Psoas muscle (tissue), 8 donors: ENCODE measurements around the gene TMEM255B. TPM values are rescaled to one million over a fixed set of nuclear protein-coding genes. Genes with fewer than 3 reads are reported as not detected.

Source experiments
- ATAC-seq, 4 donors: fragments of 200-7000 bp; cut with Tn5 transposase; one replicate each; pipeline ENCODE4 v1.9.1; 2020; ENCODE audit warnings: moderate library complexity in 3 of 4, mild to moderate bottlenecking in 2 of 4
- DNase-seq, 2 donors: peaks; one replicate each; pipeline ENCODE4 v3.0.0-alpha.2; 2020
- H3K27ac ChIP-seq: fragments of 200-600 bp; one replicate; pipeline ENCODE4 v1.8.0; 2022
- H3K27me3 ChIP-seq, 3 donors: fragments of 200-600 bp in 1 of 3; one replicate each; pipeline versions ENCODE4 v1.6.1 to v1.8.0; 2013 to 2022; ENCODE audit warnings: low read length in 2 of 3, mild to moderate bottlenecking in 2 of 3, moderate library complexity in 1 of 3; ENCODE audit not compliant: insufficient read depth in 3 of 3
- H3K36me3 ChIP-seq, 2 donors: fragments of 200-600 bp in 1 of 2; one replicate each; pipeline versions ENCODE4 v1.6.1 to v1.8.0; 2013 to 2022; ENCODE audit warnings: low read depth in 1 of 2, mild to moderate bottlenecking in 1 of 2, moderate library complexity in 1 of 2; ENCODE audit not compliant: insufficient read depth in 1 of 2
- H3K4me1 ChIP-seq: fragments of 200-600 bp; one replicate; pipeline ENCODE4 v1.8.0; 2022
- H3K4me3 ChIP-seq: fragments of 200-600 bp; one replicate; pipeline ENCODE4 v1.8.0; 2022; ENCODE audit warnings: mild to moderate bottlenecking
- H3K9me3 ChIP-seq: fragments of 200-600 bp; one replicate; pipeline ENCODE4 v1.8.0; 2022
- WGBS, 3 donors: extraction: QIAGEN DNeasy Blood & Tissue Kit; methylation state at CpG; one replicate each; pipeline versions ENCODE4 v1.1.6 to v1.1.7; 2013; 5-methylcytosine and 5-hydroxymethylcytosine counted together
- intact Hi-C, 2 donors: fragments of 100-400 bp; cut with DNase I; formaldehyde crosslinking; loops; one replicate each; pipeline versions ENCODE4 v1.11.0 to v1.14.2; 2022
- polyA plus RNA-seq, 3 donors: library from polyadenylated mRNA; stranded (reverse); fragments of 200-250 nt; gene quantifications; one replicate each; pipeline ENCODE4 v1.2.3, GENCODE V29; 2013
- total RNA-seq, 4 donors: library from RNA; stranded (reverse); fragmentation: NEBNext Ultra II Directional in 2 of 4; extraction: Animal tissue kit (Norgen Biotek cat#: 25700) in 2 of 4; gene quantifications; one replicate each; pipeline versions ENCODE4 v1.2.1 to v1.2.4, GENCODE V29; 2021 to 2023
- TF ChIP-seq, protein P1 (sequence below): fragments of 200-600 bp; IDR thresholded peaks from one replicate; pipeline ENCODE4 v1.8.0; 2022; ENCODE audit warnings: antibody characterized with exemption
- donor health status: healthy with polysubstance abuse.
- donor health status: DM: no; HTN: no; CAD: no; lungs with moderate emphysema.
- donor health status: Bipolar disorder and iron deficiency.
- donor health status: healthy.
- donor health status: DM: yes; HTN: yes; CAD: no.
- donor health status: DM: no; HTN: no; CAD: no.
- donor health status: DM: no; HTN: no; CAD: no.
- donor health status: DM: yes; HTN: yes; CAD: no.

Gene TMEM255B
- total and polyA plus RNA-seq, 7 donors, result 0.45 to 5.1 (median 2.1) TPM

DNA sequence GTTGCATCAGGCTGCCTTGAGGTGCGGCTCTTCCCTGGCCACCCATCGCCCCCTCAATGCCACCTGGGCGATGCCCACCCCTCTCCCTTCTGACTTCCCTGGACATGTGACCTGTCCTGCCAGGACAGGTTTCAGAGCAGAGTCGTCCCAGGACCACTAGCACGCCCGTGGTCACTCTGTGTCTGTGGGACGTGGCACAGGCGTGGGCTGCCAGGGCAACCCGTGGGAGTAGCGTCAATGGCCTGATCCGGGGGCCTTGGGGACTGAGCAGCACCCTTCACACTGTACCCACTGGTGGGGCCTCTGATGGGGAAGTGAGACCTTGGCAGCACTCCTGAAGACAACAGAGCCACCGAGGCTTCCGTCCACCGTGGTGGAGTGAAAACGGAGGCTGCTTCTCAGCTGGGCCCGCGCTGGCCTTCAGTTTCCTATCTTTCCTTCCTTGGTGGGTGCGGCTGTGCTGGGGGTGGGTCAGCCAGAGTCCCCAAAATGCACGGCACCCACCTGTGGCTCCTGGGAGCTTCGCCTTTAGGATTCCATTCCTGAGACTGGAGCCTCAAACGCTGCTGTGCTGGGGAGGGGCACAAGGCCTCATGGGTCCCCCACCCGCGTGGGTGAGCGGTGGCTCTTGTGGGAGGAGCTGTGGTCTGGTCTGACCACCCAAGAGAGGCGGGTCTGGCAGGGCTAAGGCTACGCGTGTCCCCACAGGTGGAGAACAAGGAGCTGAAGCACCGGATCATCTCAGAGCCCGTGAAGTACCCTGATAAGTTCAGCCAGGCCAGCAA is 26.7 kb upstream of the TMEM255B start:
- no peaks in the 10 kb centered on the region for H3K9me3 ChIP-seq
- H3K36me3 ChIP-seq, result no peaks in the 10 kb centered on the region
- no peaks in the 10 kb centered on the region for H3K4me1 ChIP-seq
- TF ChIP-seq, protein P1, sequence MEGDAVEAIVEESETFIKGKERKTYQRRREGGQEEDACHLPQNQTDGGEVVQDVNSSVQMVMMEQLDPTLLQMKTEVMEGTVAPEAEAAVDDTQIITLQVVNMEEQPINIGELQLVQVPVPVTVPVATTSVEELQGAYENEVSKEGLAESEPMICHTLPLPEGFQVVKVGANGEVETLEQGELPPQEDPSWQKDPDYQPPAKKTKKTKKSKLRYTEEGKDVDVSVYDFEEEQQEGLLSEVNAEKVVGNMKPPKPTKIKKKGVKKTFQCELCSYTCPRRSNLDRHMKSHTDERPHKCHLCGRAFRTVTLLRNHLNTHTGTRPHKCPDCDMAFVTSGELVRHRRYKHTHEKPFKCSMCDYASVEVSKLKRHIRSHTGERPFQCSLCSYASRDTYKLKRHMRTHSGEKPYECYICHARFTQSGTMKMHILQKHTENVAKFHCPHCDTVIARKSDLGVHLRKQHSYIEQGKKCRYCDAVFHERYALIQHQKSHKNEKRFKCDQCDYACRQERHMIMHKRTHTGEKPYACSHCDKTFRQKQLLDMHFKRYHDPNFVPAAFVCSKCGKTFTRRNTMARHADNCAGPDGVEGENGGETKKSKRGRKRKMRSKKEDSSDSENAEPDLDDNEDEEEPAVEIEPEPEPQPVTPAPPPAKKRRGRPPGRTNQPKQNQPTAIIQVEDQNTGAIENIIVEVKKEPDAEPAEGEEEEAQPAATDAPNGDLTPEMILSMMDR, result no peak
- H3K27me3 ChIP-seq, result peaks cover 0 to 33% (median 2%) of the 10 kb centered on the region in 3 donors
- H3K4me3 ChIP-seq, result no peak overlapping the region
- intact Hi-C loops, result no loop called here
- 80 to 88% (median 86%) methylated on average over 29 of the region's 29 CpGs for WGBS, 3 donors
- no peak for ATAC-seq
- no peak overlapping the region for H3K27ac ChIP-seq
- DNase-seq, result no peak

DNA sequence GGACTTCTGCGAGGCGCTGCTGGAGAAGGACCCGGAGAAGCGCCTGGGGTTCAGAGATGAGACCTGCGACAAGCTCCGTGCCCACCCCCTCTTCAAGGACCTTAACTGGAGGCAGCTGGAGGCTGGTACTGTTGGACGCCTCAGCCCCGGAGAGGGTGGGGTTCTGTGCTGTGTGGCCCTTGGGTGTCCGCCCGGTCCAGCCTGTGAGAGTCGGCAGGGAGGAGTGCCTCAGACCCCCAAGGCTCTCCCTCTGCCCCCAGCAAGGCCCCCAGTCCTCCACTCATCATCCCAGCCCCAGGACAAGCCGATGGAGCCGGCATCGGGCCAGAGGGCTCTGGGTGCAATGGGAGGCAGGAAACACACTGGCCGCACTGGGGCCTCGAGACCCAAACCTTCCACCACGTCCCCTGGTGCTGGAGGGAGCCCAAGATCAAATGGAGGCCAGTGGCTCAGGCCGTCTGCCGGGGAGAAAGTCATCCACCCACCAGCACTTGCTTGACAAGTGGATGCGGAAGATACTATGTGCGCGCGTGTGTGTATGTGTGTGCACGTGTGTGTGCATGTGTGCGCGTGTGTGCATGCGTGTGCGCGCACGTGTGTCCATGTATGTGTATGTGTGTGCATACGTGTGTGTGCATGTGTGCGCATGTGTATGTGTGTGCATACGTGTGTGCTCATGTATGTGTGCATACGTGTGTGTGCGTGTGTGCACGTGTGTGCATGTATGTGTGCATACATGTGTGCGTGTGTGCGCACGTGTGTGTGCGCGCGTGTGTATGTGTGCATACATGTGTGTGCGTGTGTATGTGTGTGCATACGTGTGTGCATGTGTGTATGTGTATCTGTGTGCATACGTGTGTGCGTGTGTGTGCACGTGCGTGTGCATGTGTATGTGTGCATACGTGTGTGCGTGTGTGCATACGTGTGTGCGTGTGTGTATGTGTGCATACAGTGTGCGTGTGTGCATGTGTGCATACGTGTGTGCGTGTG is 25.8 kb upstream of the TMEM255B start:
- peaks cover 0 to 37% (median 2%) of the 10 kb centered on the region in 3 donors for H3K27me3 ChIP-seq
- TF ChIP-seq, protein P1, result no peak
- 86 to 91% (median 91%) methylated on average over 55 of the region's 55 CpGs for WGBS, 3 donors
- no peak overlapping the region for H3K27ac ChIP-seq
- no peaks in the 10 kb centered on the region for H3K4me1 ChIP-seq
- no peaks in the 10 kb centered on the region for H3K9me3 ChIP-seq
- H3K36me3 ChIP-seq, result no peaks in the 10 kb centered on the region
- ATAC-seq, result no peak
- no peak overlapping the region for H3K4me3 ChIP-seq
- intact Hi-C loops, result no loop called here
- no peak for DNase-seq

DNA sequence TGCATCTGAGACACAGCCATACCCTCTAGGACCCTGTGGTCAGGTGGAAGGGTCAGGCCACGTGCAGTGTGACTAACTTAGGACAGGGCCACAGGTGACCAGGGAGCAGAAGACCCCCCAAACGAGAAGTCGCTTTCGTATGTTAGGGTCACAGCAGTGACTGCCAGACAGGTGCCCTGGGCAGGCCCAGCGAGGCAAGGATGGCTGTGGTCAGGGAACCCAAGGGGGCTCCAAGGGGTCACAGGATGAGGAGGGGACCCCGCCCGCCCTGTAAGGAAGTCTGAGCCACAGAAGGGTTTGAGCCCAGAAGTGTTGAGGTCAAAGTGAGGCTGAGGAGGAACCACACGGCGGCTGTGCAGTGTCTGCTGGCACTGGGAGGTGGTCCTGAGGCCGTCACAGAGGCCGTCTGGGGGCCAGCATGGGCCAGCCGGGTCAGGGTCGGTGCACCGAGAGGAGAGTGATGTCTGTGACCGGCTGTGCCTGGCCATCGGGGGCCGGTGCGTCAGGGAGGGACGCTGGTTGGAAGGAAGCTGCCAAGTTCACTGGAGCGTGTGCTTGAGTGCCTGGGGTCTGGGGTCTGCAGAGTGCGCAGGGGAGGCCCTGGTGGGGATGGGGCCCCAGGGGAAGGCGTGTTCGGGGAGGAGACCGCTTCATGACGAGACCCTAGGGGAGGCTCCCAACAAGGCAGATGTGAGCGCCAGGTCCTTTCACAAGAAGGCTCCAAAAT is 24.8 kb upstream of the TMEM255B start:
- WGBS, 3 donors, result 78 to 84% (median 78%) methylated on average over 24 to 26 of the region's 26 CpGs
- DNase-seq (no peak), ATAC-seq (no peak)
- Histone ChIP-seq H3K9me3 (no peaks in the 10 kb centered on the region), H3K4me3 (no peak overlapping the region), H3K4me1 (no peaks in the 10 kb centered on the region), H3K27ac (no peak overlapping the region), H3K27me3 (peaks cover 0 to 39% (median 0%) of the 10 kb centered on the region in 3 donors), H3K36me3 (no peaks in the 10 kb centered on the region)
- TF ChIP-seq, protein P1, result no peak
- intact Hi-C loops, result no loop called here

DNA sequence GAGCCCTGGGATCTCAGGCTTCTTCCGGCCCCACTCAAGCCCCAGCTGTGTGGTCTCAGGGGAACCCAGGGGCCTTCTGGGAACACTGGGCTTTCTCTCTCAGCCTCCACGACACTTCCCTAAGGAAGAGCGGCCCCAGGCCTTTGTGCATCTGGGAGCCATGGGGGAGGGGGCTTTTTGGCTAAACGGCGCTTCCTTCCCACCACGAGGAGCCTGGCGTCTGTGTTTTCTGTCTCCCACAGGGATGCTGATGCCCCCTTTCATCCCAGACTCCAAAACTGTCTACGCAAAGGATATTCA is 24.2 kb upstream of the TMEM255B start:
- TF ChIP-seq, protein P1, result no peak
- DNase-seq (no peak), ATAC-seq (no peak)
- H3K27ac ChIP-seq, result no peak overlapping the region
- no peak overlapping the region for H3K4me3 ChIP-seq
- no peaks in the 10 kb centered on the region for H3K4me1 ChIP-seq
- no peaks in the 10 kb centered on the region for H3K36me3 ChIP-seq
- H3K9me3 ChIP-seq, result no peaks in the 10 kb centered on the region
- 68 to 76% (median 70%) methylated on average over 8 of the region's 8 CpGs for whole genome bisulfite sequencing, 3 donors
- intact Hi-C loops, result no loop called here
- H3K27me3 ChIP-seq, result peaks cover 0 to 42% (median 3%) of the 10 kb centered on the region in 3 donors
